Osteocyte (in vitro differentiated cells): ENCODE measurements around the gene OSBPL2. TPM values are rescaled to one million over a fixed set of nuclear protein-coding genes. Genes with fewer than 3 reads are reported as not detected.

Experiments
- DNase-seq: peaks from one replicate; pipeline ENCODE4 v3.0.0; 2021; ENCODE audit warnings: mixed read lengths; ENCODE audit not compliant: unreplicated experiment; ENCODE audit errors: extremely low spot score
- H3K27ac Mint-ChIP-seq: one replicate; pipeline ENCODE4 v1.8.0; 2021; ENCODE audit warnings: mild to moderate bottlenecking, mixed read lengths; ENCODE audit not compliant: unreplicated experiment
- H3K27me3 Mint-ChIP-seq: one replicate; pipeline ENCODE4 v1.8.0; 2021; ENCODE audit warnings: mixed read lengths; ENCODE audit not compliant: unreplicated experiment
- H3K36me3 Mint-ChIP-seq: one replicate; pipeline ENCODE4 v1.8.0; 2021; ENCODE audit warnings: mixed read lengths; ENCODE audit not compliant: unreplicated experiment
- H3K4me1 Mint-ChIP-seq: one replicate; pipeline ENCODE4 v1.8.0; 2021; ENCODE audit warnings: mixed read lengths; ENCODE audit not compliant: unreplicated experiment
- H3K4me3 Mint-ChIP-seq: one replicate; pipeline ENCODE4 v1.8.0; 2021; ENCODE audit warnings: mild to moderate bottlenecking, moderate library complexity, mixed read lengths; ENCODE audit not compliant: unreplicated experiment
- H3K9me3 Mint-ChIP-seq: one replicate; pipeline ENCODE4 v1.8.0; 2021; ENCODE audit warnings: mixed read lengths; ENCODE audit not compliant: unreplicated experiment
- total RNA-seq: library from RNA; stranded (reverse); gene quantifications from 2 replicates; pipeline ENCODE4 v1.2.1, GENCODE V29; 2021
- TF ChIP-seq, protein P1 (sequence below): fragments of 200-600 bp; sonication (generic); IDR thresholded peaks from 2 replicates; pipeline ENCODE4 v1.5.0; 2021; ENCODE audit warnings: antibody characterized with exemption, mild to moderate bottlenecking, moderate library complexity

The OSBPL2 gene
- total RNA-seq, 1 donor from 2014 or later, result 46.3 TPM

- TF ChIP-seq, protein P1, sequence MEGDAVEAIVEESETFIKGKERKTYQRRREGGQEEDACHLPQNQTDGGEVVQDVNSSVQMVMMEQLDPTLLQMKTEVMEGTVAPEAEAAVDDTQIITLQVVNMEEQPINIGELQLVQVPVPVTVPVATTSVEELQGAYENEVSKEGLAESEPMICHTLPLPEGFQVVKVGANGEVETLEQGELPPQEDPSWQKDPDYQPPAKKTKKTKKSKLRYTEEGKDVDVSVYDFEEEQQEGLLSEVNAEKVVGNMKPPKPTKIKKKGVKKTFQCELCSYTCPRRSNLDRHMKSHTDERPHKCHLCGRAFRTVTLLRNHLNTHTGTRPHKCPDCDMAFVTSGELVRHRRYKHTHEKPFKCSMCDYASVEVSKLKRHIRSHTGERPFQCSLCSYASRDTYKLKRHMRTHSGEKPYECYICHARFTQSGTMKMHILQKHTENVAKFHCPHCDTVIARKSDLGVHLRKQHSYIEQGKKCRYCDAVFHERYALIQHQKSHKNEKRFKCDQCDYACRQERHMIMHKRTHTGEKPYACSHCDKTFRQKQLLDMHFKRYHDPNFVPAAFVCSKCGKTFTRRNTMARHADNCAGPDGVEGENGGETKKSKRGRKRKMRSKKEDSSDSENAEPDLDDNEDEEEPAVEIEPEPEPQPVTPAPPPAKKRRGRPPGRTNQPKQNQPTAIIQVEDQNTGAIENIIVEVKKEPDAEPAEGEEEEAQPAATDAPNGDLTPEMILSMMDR, result no peak
- DNase-seq, result no peak
- H3K36me3 Mint-ChIP-seq, result peaks cover 10% of the 10 kb centered on the region
These were observed 61.4 kb downstream of the OSBPL2 start for GRCh38 chr20:62299666-62300236.

GRCh38 chr20:62300319-62300718 is 62.0 kb downstream of the OSBPL2 start:
- H3K27me3 Mint-ChIP-seq, result no peaks in the 10 kb centered on the region
- H3K36me3 Mint-ChIP-seq, result peaks cover 5% of the 10 kb centered on the region
- no peak overlapping the region for H3K27ac Mint-ChIP-seq
- DNase-seq, result no peak
- no peak overlapping the region for H3K4me3 Mint-ChIP-seq
- H3K4me1 Mint-ChIP-seq, result peaks cover 19% of the 10 kb centered on the region
- H3K9me3 Mint-ChIP-seq, result no peaks in the 10 kb centered on the region
- TF ChIP-seq, protein P1, result no peak

More at GRCh38 chr20:62299666-62300236, 61.4 kb downstream of the OSBPL2 start:
- no peaks in the 10 kb centered on the region for H3K9me3 Mint-ChIP-seq
- no peak overlapping the region for H3K27ac Mint-ChIP-seq
- H3K4me3 Mint-ChIP-seq, result no peak overlapping the region
- no peaks in the 10 kb centered on the region for H3K27me3 Mint-ChIP-seq
- peaks cover 15% of the 10 kb centered on the region for H3K4me1 Mint-ChIP-seq

- DNase-seq, result no peak
- Mint-ChIP-seq H3K4me3 (peak overlapping the region; percentile 86), H3K4me1 (peaks cover 23% of the 10 kb centered on the region), H3K9me3 (no peaks in the 10 kb centered on the region), H3K36me3 (peaks cover 3% of the 10 kb centered on the region), H3K27me3 (no peaks in the 10 kb centered on the region), H3K27ac (no peak overlapping the region)
- TF ChIP-seq, protein P1, result no peak
These were observed 62.9 kb downstream of the OSBPL2 start for GRCh38 chr20:62301111-62301668.

DNA sequence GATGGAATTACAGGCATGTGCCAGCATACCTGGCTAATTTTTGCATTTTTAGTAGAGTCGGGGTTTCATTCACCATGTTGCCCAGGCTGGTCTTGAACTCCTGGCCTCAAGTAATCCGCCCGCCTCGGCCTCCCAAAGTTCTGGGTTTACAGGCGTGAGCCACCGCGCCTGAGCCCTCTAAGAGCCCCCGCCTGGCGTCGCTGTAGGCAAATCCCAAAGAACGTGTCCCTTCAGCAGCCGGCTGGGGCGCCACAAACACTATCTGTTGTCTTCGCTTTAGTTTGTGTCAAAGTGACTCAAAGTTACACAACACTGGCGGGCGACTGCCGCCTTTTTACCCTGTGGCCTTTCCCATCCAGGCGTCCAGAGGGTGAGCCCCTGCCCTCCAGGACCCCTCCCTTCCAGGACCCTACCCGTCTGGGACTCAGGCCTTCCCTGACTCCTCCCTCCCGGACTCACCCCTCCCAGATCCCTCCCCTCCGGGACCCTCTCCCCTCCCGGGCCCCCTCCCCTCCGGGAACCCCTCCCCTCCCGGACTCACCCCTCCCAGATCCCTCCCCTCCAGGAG is 63.5 kb downstream of the OSBPL2 start:
- no peaks in the 10 kb centered on the region for H3K9me3 Mint-ChIP-seq
- H3K27me3 Mint-ChIP-seq, result no peaks in the 10 kb centered on the region
- H3K4me3 Mint-ChIP-seq, result peak overlapping the region; percentile 86
- peaks cover 3% of the 10 kb centered on the region for H3K36me3 Mint-ChIP-seq
- DNase-seq, result peak; percentile 96
- TF ChIP-seq, protein P1, result peak; percentile 94
- peak overlapping the region; percentile 97 for H3K27ac Mint-ChIP-seq
- H3K4me1 Mint-ChIP-seq, result peaks cover 23% of the 10 kb centered on the region

DNA sequence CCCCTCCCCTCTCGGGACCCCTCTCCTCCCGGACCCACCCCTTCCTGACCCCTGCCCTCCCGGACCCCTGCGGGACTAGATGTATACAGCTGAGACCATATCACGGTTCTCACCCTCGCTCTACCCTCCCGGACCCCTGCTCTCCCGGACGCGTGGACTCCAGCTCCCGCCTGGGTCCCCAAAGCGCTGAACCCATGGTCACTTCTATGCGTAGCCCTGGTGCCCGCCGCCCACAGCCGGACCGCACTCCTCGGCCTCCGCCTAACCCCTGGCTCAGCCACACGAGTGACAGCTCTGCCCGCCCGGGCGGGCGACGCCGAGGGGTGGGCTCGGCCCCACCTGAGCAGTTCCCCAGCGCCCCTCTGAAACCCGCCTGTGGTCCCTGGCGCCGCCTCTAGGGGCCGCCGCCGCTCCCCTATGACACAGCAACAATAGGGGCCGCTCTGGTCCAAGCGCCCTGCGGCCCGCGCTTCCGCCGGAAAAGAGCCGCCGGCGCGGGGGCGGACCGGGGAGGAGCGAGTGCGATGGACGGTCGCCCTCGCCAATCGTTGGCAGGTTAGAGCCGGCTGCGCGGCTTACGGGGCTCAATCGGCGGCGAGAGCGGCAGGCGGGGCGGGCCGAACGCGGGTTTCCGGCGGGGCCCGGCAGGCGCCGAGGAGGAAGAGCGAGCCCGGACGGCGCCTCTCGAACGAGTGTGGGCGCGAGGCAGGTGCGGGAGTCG is 64.2 kb downstream of the OSBPL2 start, which contains the start of gene ADRM1:
ADRM1 (plus strand) TSS at position 657 of the 721 bp plus-strand sequence. CDS start 572 bp downstream, outside the sequence.
- H3K27ac Mint-ChIP-seq, result peak within 1 kb of the TSS; percentile 97
- no peaks in the 10 kb centered on the region for H3K9me3 Mint-ChIP-seq
- DNase-seq, result peak; percentile 99
- H3K4me1 Mint-ChIP-seq, result peaks cover 23% of the 10 kb centered on the region
- peaks cover 3% of the 10 kb centered on the region for H3K36me3 Mint-ChIP-seq
- peak within 1 kb of the TSS; percentile 89 for H3K4me3 Mint-ChIP-seq
- TF ChIP-seq, protein P1, result peak; percentile 96
- H3K27me3 Mint-ChIP-seq, result no peaks in the 10 kb centered on the region
